Mucosa of descending colon (tissue), 3 donors: Measurements from ENCODE around the gene GSK3A. TPM values are rescaled to one million over a fixed set of nuclear protein-coding genes. Genes with fewer than 3 reads are reported as not detected.

ENCODE experiments used
- ATAC-seq: fragments of 200-7000 bp; cut with Tn5 transposase; one replicate; pipeline ENCODE4 v1.9.1; 2020; ENCODE audit warnings: mild to moderate bottlenecking, moderate library complexity
- DNase-seq, 3 donors: peaks; one replicate each; pipeline ENCODE4 v3.0.0-alpha.2; 2020
- H3K36me3 ChIP-seq: fragments of 200-600 bp; one replicate; pipeline ENCODE4 v1.8.0; 2021; ENCODE audit warnings: low read depth, mild to moderate bottlenecking
- H3K4me1 ChIP-seq: fragments of 200-600 bp; one replicate; pipeline ENCODE4 v1.8.0; 2021; ENCODE audit warnings: low read depth, mild to moderate bottlenecking
- H3K4me3 ChIP-seq: fragments of 200-600 bp; one replicate; pipeline ENCODE4 v1.8.0; 2021; ENCODE audit warnings: mild to moderate bottlenecking
- H3K9me3 ChIP-seq: fragments of 200-600 bp; one replicate; pipeline ENCODE4 v1.8.0; 2021; ENCODE audit warnings: mild to moderate bottlenecking
- CTCF ChIP-seq: fragments of 200-600 bp; IDR thresholded peaks from one replicate; pipeline ENCODE4 v1.8.0; 2022; ENCODE audit warnings: antibody characterized with exemption, mild to moderate bottlenecking
- intact Hi-C, 2 donors: fragments of 100-400 bp; cut with DNase I in 1 of 2; cut with micrococcal nuclease in 1 of 2; formaldehyde crosslinking; loops; one replicate each; pipeline versions ENCODE4 v1.11.0 to v1.11.1; 2022; cut with DNase I, micrococcal nuclease
- total RNA-seq, 3 donors: library from RNA; stranded (reverse); fragmentation: NEBNext Ultra II Directional in 2 of 3; extraction: Animal tissue kit (Norgen Biotek cat#: 25700) in 2 of 3; gene quantifications; one replicate each; pipeline versions ENCODE4 v1.2.1 to v1.2.4, GENCODE V29; 2021 to 2023
- donor health status: DM: no; HTN: no; CAD: no; lungs with moderate emphysema.
- donor health status: DM: no; HTN: no; CAD: no.
- donor health status: DM: no; HTN: yes; CAD: no.

Gene GSK3A
- total RNA-seq, 3 donors from 2014 or later: 41.8 to 52.0 (median 46.9) TPM

GRCh38 chr19:42249149-42249750, 6.8 kb upstream of the GSK3A start:
- intact Hi-C loops: loop anchor here in 1 of 2 donors (5.0 kb wide), 1 partner anchor 33 kb away; no protein-coding TSS in a partner anchor
- H3K36me3 ChIP-seq: no peaks in the 10 kb centered on the region

GRCh38 chr19:42248270-42249148, 6.1 kb upstream of the GSK3A start:
- Histone ChIP-seq H3K4me1 (peaks cover 15% of the 10 kb centered on the region), H3K36me3 (no peaks in the 10 kb centered on the region), H3K4me3 (no peak overlapping the region), H3K9me3 (no peaks in the 10 kb centered on the region)
- DNase-seq (no peak), ATAC-seq (no peak)
- no peak for TF ChIP-seq CTCF
- intact Hi-C loops: loop anchor here in 1 of 2 donors (5.0 kb wide), 1 partner anchor 34 kb away; no protein-coding TSS in a partner anchor

More at GRCh38 chr19:42249149-42249750, 6.8 kb upstream of the GSK3A start:
- Histone ChIP-seq H3K4me1 (peaks cover 9% of the 10 kb centered on the region), H3K9me3 (no peaks in the 10 kb centered on the region), H3K4me3 (no peak overlapping the region)
- TF ChIP-seq CTCF: no peak
- ATAC-seq (no peak), DNase-seq (no peak)

GRCh38 chr19:42247640-42248199, 5.3 kb upstream of the GSK3A start:
- intact Hi-C loops: loop anchor here in 1 of 2 donors (5.0 kb wide), 1 partner anchor 35 kb away; no protein-coding TSS in a partner anchor
- Histone ChIP-seq H3K9me3 (no peaks in the 10 kb centered on the region), H3K4me1 (peaks cover 15% of the 10 kb centered on the region), H3K36me3 (peaks cover 4% of the 10 kb centered on the region), H3K4me3 (no peak overlapping the region)
- TF ChIP-seq CTCF: no peak
- ATAC-seq (no peak), DNase-seq (no peak)

GRCh38 chr19:42246922-42247639, 4.7 kb upstream of the GSK3A start:
- no peak for DNase-seq
- Histone ChIP-seq H3K9me3 (no peaks in the 10 kb centered on the region), H3K4me3 (no peak overlapping the region), H3K4me1 (peaks cover 11% of the 10 kb centered on the region), H3K36me3 (peaks cover 8% of the 10 kb centered on the region)
- intact Hi-C loops: loop anchor here in 1 of 2 donors (5.0 kb wide), 1 partner anchor 35 kb away; no protein-coding TSS in a partner anchor
- no peak for ATAC-seq
- TF ChIP-seq CTCF: no peak
